ENCODE results near the gene CLPSL2. TPM values are rescaled to one million over a fixed set of nuclear protein-coding genes. Genes with fewer than 3 reads are reported as not detected.
A peak's percentile ranks its signal among the peaks of the same experiment; 100 is the strongest.

Gene CLPSL2
- polyA plus RNA-seq, 3 donors from 2014 or later: not detected

GRCh38 chr6:35736253-35736894, 40.0 kb upstream of the CLPSL2 start:
- DNase-seq: peak; percentile 74 to 81 (median 79)
- peaks cover 31 to 37% of the 10 kb centered on the region in 2 donors for H3K4me1 Mint-ChIP-seq
- H3K27ac Mint-ChIP-seq: peak overlapping the region in 2 of 6 donors; percentile 23 to 74
- H3K27me3 Mint-ChIP-seq (ENCODE audit: low read depth in 3 of 3): peaks cover under 1 to 10% (median 7%) of the 10 kb centered on the region in 3 donors
- H3K4me3 Mint-ChIP-seq: no peak overlapping the region
- no peaks in the 10 kb centered on the region for H3K36me3 Mint-ChIP-seq
- no peaks in the 10 kb centered on the region for H3K9me3 Mint-ChIP-seq

GRCh38 chr6:35736982-35737412, 39.4 kb upstream of the CLPSL2 start, which contains the start of gene ARMC12:
TSS of gene ARMC12 (plus strand) at chr6:35737032. CDS start at chr6:35737109, 77 bp downstream.
- peak within 1 kb of the TSS in 3 of 6 donors; percentile 17 to 76 (median 74) for H3K27ac Mint-ChIP-seq
- DNase-seq: no peak
- H3K4me3 Mint-ChIP-seq: peak within 1 kb of the TSS in 1 of 5 donors; percentile 46
- H3K9me3 Mint-ChIP-seq: no peaks in the 10 kb centered on the region
- H3K4me1 Mint-ChIP-seq: peaks cover 29 to 34% of the 10 kb centered on the region in 2 donors
- H3K36me3 Mint-ChIP-seq: no peaks in the 10 kb centered on the region
- H3K27me3 Mint-ChIP-seq (ENCODE audit: low read depth in 3 of 3): peaks cover 0 to 6% (median 5%) of the 10 kb centered on the region in 3 donors

GRCh38 chr6:35737413-35738211, 38.8 kb upstream of the CLPSL2 start:
- peak overlapping the region in 3 of 6 donors; percentile 17 to 76 (median 41) for H3K27ac Mint-ChIP-seq
- DNase-seq: peak; percentile 61 to 71 (median 67)

GRCh38 chr6:35739645-35740524, 36.5 kb upstream of the CLPSL2 start:
- peaks cover 16 to 20% of the 10 kb centered on the region in 2 donors for H3K4me1 Mint-ChIP-seq
- no peak overlapping the region for H3K27ac Mint-ChIP-seq
- H3K27me3 Mint-ChIP-seq (ENCODE audit: low read depth in 3 of 3): peaks cover 0 to 2% (median 0%) of the 10 kb centered on the region in 3 donors
- no peak for DNase-seq
- H3K36me3 Mint-ChIP-seq: no peaks in the 10 kb centered on the region
- H3K9me3 Mint-ChIP-seq: no peaks in the 10 kb centered on the region
- no peak overlapping the region for H3K4me3 Mint-ChIP-seq

More at GRCh38 chr6:35737413-35738211, 38.8 kb upstream of the CLPSL2 start:
- Mint-ChIP-seq H3K4me1 (peaks cover 23 to 27% of the 10 kb centered on the region in 2 donors), H3K27me3 (ENCODE audit: low read depth in 3 of 3) (peaks cover 0 to 3% (median 2%) of the 10 kb centered on the region in 3 donors), H3K36me3 (no peaks in the 10 kb centered on the region), H3K4me3 (peak overlapping the region in 1 of 5 donors; percentile 46), H3K9me3 (no peaks in the 10 kb centered on the region)

- no peak for DNase-seq
- Mint-ChIP-seq H3K4me1 (no peaks in the 10 kb centered on the region), H3K4me3 (no peak overlapping the region), H3K27ac (no peak overlapping the region), H3K36me3 (no peaks in the 10 kb centered on the region), H3K9me3 (no peaks in the 10 kb centered on the region), H3K27me3 (ENCODE audit: low read depth in 3 of 3) (peaks cover 0 to 6% (median 0%) of the 10 kb centered on the region in 3 donors)
Measured at GRCh38 chr6:35742842-35743241, 33.6 kb upstream of the CLPSL2 start.

- Mint-ChIP-seq H3K4me1 (no peaks in the 10 kb centered on the region), H3K4me3 (no peak overlapping the region), H3K27me3 (ENCODE audit: low read depth in 3 of 3) (peaks cover 0 to 6% (median 1%) of the 10 kb centered on the region in 3 donors), H3K36me3 (no peaks in the 10 kb centered on the region), H3K27ac (no peak overlapping the region), H3K9me3 (no peaks in the 10 kb centered on the region)
- DNase-seq: no peak
Measured at GRCh38 chr6:35745509-35745908, 30.9 kb upstream of the CLPSL2 start.

GRCh38 chr6:35746516-35746915, 29.9 kb upstream of the CLPSL2 start:
- no peak overlapping the region for H3K27ac Mint-ChIP-seq
- no peak for DNase-seq
- no peaks in the 10 kb centered on the region for H3K4me1 Mint-ChIP-seq
- peaks cover 0 to 6% (median 1%) of the 10 kb centered on the region in 3 donors for H3K27me3 Mint-ChIP-seq (ENCODE audit: low read depth in 3 of 3)
- no peaks in the 10 kb centered on the region for H3K36me3 Mint-ChIP-seq
- no peaks in the 10 kb centered on the region for H3K9me3 Mint-ChIP-seq
- no peak overlapping the region for H3K4me3 Mint-ChIP-seq

GRCh38 chr6:35747877-35748276, 28.5 kb upstream of the CLPSL2 start:
- Mint-ChIP-seq H3K36me3 (no peaks in the 10 kb centered on the region), H3K27ac (no peak overlapping the region), H3K9me3 (no peaks in the 10 kb centered on the region), H3K4me3 (no peak overlapping the region), H3K27me3 (ENCODE audit: low read depth in 3 of 3) (peaks cover 0 to 15% (median 1%) of the 10 kb centered on the region in 3 donors), H3K4me1 (no peaks in the 10 kb centered on the region)
- DNase-seq: no peak

GRCh38 chr6:35750557-35750956, 25.8 kb upstream of the CLPSL2 start:
- no peaks in the 10 kb centered on the region for H3K9me3 Mint-ChIP-seq
- no peak overlapping the region for H3K27ac Mint-ChIP-seq
- no peak for DNase-seq
- H3K4me1 Mint-ChIP-seq: no peaks in the 10 kb centered on the region
- H3K4me3 Mint-ChIP-seq: no peak overlapping the region
- peaks cover 0 to 16% (median 1%) of the 10 kb centered on the region in 3 donors for H3K27me3 Mint-ChIP-seq (ENCODE audit: low read depth in 3 of 3)
- no peaks in the 10 kb centered on the region for H3K36me3 Mint-ChIP-seq

- no peaks in the 10 kb centered on the region for H3K9me3 Mint-ChIP-seq
- H3K4me3 Mint-ChIP-seq: no peak overlapping the region
- H3K36me3 Mint-ChIP-seq: no peaks in the 10 kb centered on the region
- H3K27me3 Mint-ChIP-seq (ENCODE audit: low read depth in 3 of 3): peaks cover 1 to 16% (median 1%) of the 10 kb centered on the region in 3 donors
- H3K27ac Mint-ChIP-seq: no peak overlapping the region
- H3K4me1 Mint-ChIP-seq: no peaks in the 10 kb centered on the region
- DNase-seq: no peak
Measured at GRCh38 chr6:35751594-35751993, 24.8 kb upstream of the CLPSL2 start.

GRCh38 chr6:35752330-35752729, 24.1 kb upstream of the CLPSL2 start:
- Mint-ChIP-seq H3K36me3 (no peaks in the 10 kb centered on the region), H3K27me3 (ENCODE audit: low read depth in 3 of 3) (peaks cover 1 to 12% (median 2%) of the 10 kb centered on the region in 3 donors), H3K27ac (no peak overlapping the region), H3K4me3 (no peak overlapping the region), H3K9me3 (no peaks in the 10 kb centered on the region), H3K4me1 (no peaks in the 10 kb centered on the region)
- no peak for DNase-seq

- H3K9me3 Mint-ChIP-seq: no peaks in the 10 kb centered on the region
- no peaks in the 10 kb centered on the region for H3K4me1 Mint-ChIP-seq
- no peak overlapping the region for H3K4me3 Mint-ChIP-seq
- no peak overlapping the region for H3K27ac Mint-ChIP-seq
- peaks cover 2 to 12% (median 3%) of the 10 kb centered on the region in 3 donors for H3K27me3 Mint-ChIP-seq (ENCODE audit: low read depth in 3 of 3)
- no peak for DNase-seq
- H3K36me3 Mint-ChIP-seq: no peaks in the 10 kb centered on the region
Measured at GRCh38 chr6:35754452-35755277, 21.7 kb upstream of the CLPSL2 start.
